Fibroblast of villous mesenchyme (primary cell): ENCODE data around the gene PYROXD2. TPM values are rescaled to one million over a fixed set of nuclear protein-coding genes. Genes with fewer than 3 reads are reported as not detected.
"Not testable (repeated sequence)": the region's sequence is repeated elsewhere in the genome, so short reads cannot be mapped to it uniquely, and the experiment has no call there.

Experiments used
- DNase-seq: peaks from one replicate; pipeline ENCODE4 v3.0.0-alpha.2; 2010; ENCODE audit warnings: low read depth
- H3K4me3 ChIP-seq: 2 replicates; pipeline ENCODE4 v1.5.1; 2011; ENCODE audit warnings: low read depth, mild to moderate bottlenecking, low read length
- total RNA-seq: library from RNA; depleted of rRNA; stranded (reverse); fragments of >200 nt; gene quantifications from 2 replicates; pipeline ENCODE4 v1.2.3, GENCODE V29; 2012
- TF ChIP-seq, protein P1 (sequence below): IDR thresholded peaks from 2 replicates; pipeline ENCODE4 v1.5.1; 2012; ENCODE audit warnings: low read depth, mild to moderate bottlenecking, low read length; ENCODE audit not compliant: insufficient read depth

The PYROXD2 gene
- total RNA-seq, 1 donor: 10.8 TPM

DNA sequence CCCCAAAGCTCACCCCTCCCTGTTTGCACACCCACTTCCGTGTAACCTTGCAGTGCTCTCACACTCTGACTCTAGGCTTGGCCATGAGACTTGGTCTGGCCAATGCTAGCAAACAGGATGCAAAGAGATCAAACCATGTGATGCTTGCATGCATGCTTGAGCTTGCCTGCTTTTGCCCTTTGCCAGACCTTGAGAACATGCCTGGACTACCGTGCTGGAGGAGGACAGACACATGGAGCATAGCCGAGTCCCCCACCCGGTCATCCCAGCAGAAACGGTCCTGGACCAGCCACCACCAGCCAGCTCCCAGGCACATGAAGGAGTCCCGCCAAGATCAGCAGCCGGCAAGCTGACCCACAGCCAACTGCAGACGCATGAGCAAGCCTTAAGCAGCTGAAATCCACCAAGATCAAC, 23.4 kb downstream of the PYROXD2 start:
- no peak overlapping the region for H3K4me3 ChIP-seq
- no peak for DNase-seq
- TF ChIP-seq, protein P1, sequence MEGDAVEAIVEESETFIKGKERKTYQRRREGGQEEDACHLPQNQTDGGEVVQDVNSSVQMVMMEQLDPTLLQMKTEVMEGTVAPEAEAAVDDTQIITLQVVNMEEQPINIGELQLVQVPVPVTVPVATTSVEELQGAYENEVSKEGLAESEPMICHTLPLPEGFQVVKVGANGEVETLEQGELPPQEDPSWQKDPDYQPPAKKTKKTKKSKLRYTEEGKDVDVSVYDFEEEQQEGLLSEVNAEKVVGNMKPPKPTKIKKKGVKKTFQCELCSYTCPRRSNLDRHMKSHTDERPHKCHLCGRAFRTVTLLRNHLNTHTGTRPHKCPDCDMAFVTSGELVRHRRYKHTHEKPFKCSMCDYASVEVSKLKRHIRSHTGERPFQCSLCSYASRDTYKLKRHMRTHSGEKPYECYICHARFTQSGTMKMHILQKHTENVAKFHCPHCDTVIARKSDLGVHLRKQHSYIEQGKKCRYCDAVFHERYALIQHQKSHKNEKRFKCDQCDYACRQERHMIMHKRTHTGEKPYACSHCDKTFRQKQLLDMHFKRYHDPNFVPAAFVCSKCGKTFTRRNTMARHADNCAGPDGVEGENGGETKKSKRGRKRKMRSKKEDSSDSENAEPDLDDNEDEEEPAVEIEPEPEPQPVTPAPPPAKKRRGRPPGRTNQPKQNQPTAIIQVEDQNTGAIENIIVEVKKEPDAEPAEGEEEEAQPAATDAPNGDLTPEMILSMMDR: no peak

- no peak overlapping the region for H3K4me3 ChIP-seq
- TF ChIP-seq, protein P1: no peak
- no peak for DNase-seq
Observed at GRCh38 chr10:98391065-98391464, 23.9 kb downstream of the PYROXD2 start.

GRCh38 chr10:98390406-98390805, 24.6 kb downstream of the PYROXD2 start:
- DNase-seq: no peak
- TF ChIP-seq, protein P1: no peak
- no peak overlapping the region for H3K4me3 ChIP-seq

GRCh38 chr10:98389398-98389797, 25.6 kb downstream of the PYROXD2 start:
- H3K4me3 ChIP-seq: no peak overlapping the region
- DNase-seq: no peak
- TF ChIP-seq, protein P1: no peak

- DNase-seq: no peak
- no peak overlapping the region for H3K4me3 ChIP-seq
- TF ChIP-seq, protein P1: peak; percentile 14
Observed at GRCh38 chr10:98388101-98388655, 26.8 kb downstream of the PYROXD2 start.

GRCh38 chr10:98384531-98385133, 30.4 kb downstream of the PYROXD2 start:
- H3K4me3 ChIP-seq: no peak overlapping the region
- no peak for DNase-seq
- TF ChIP-seq, protein P1: no peak

- TF ChIP-seq, protein P1: no peak
- DNase-seq: no peak
- H3K4me3 ChIP-seq: no peak overlapping the region
Observed at GRCh38 chr10:98383869-98384268, 31.1 kb downstream of the PYROXD2 start.

DNA sequence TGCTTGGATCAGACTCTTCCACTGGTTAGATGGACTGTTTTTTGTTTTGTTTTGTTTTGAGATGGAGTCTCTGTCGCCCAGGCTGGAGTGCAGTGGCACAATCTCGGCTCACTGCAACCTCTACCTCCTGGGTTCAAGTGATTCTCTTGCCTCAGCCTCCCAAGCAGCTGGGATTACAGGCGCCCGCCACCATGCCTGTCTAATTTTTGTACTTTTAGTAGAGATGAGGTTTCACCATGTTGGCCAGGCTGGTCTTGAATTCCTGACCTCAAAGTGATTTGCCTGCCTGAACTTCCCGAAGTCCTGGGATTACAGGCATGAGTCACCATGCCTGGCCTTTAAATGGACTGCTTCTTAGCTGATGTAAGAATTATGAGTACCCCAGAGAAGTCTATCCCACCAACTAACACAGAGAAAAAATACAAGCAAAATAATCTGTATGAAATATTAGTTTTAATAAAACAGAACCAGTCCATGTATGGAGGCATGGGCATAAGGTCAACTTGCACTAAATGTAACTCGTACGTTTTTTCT, 31.8 kb downstream of the PYROXD2 start:
- DNase-seq: peak; percentile 86
- not testable (repeated sequence) for H3K4me3 ChIP-seq
